Smooth muscle cell (in vitro differentiated cells): ENCODE results near the gene DPH7. TPM values are rescaled to one million over a fixed set of nuclear protein-coding genes. Genes with fewer than 3 reads are reported as not detected.
"Not testable (repeated sequence)": the region's sequence is repeated elsewhere in the genome, so short reads cannot be mapped to it uniquely, and the experiment has no call there.

ENCODE experiments used
- DNase-seq: peaks from one replicate; lab custom pipeline; 2025; ENCODE audit not compliant: unreplicated experiment; lab: John Stamatoyannopoulos, UW
- H2AFZ ChIP-seq: fragments of 200-600 bp; sonication (generic); 2 replicates; pipeline ENCODE4 v1.6.0; 2016; ENCODE audit warnings: antibody characterized with exemption, low read depth, mild to moderate bottlenecking
- H3F3A ChIP-seq: fragments of 200-600 bp; sonication (generic); 2 replicates; pipeline ENCODE4 v1.6.0; 2017; ENCODE audit warnings: antibody characterized with exemption, low read depth
- H3K27ac ChIP-seq: fragments of 200-600 bp; sonication (generic); 2 replicates; pipeline ENCODE4 v1.5.1; 2016; ENCODE audit warnings: low read depth, mild to moderate bottlenecking
- H3K27me3 ChIP-seq: fragments of 200-600 bp; sonication (generic); 2 replicates; pipeline ENCODE4 v1.6.1; 2016; ENCODE audit warnings: low read depth, mild to moderate bottlenecking
- H3K36me3 ChIP-seq: fragments of 200-600 bp; sonication (generic); 2 replicates; pipeline ENCODE4 v1.5.1; 2016; ENCODE audit warnings: low read depth
- H3K4me1 ChIP-seq: fragments of 200-600 bp; sonication (generic); 2 replicates; pipeline ENCODE4 v1.5.1; 2016; ENCODE audit warnings: low read depth
- H3K4me2 ChIP-seq: fragments of 200-600 bp; sonication (generic); 2 replicates; pipeline ENCODE4 v1.6.0; 2016; ENCODE audit warnings: mild to moderate bottlenecking
- H3K4me3 ChIP-seq: fragments of 200-600 bp; sonication (generic); 2 replicates; pipeline ENCODE4 v1.5.1; 2016; ENCODE audit warnings: mild to moderate bottlenecking
- H3K79me2 ChIP-seq: fragments of 200-600 bp; sonication (generic); 2 replicates; pipeline ENCODE4 v1.6.0; 2016; ENCODE audit warnings: low read depth, mild to moderate bottlenecking
- H3K9ac ChIP-seq: fragments of 200-600 bp; sonication (generic); 2 replicates; pipeline ENCODE4 v1.6.0; 2016; ENCODE audit warnings: low read depth
- H3K9me3 ChIP-seq: fragments of 200-600 bp; sonication (generic); replicated peaks from 2 replicates; pipeline ENCODE4 v1.5.1; 2016; ENCODE audit warnings: low read depth
- H4K20me1 ChIP-seq: fragments of 200-600 bp; sonication (generic); 2 replicates; pipeline ENCODE4 v1.6.0; 2016; ENCODE audit warnings: low read depth
- CTCF ChIP-seq: fragments of 200-600 bp; sonication (generic); IDR thresholded peaks from 2 replicates; pipeline ENCODE4 v1.5.1; 2017; ENCODE audit warnings: borderline replicate concordance, mild to moderate bottlenecking, antibody characterized with exemption; ENCODE audit not compliant: insufficient read depth, poor library complexity, severe bottlenecking
- WGBS: methylation state at CpG from one replicate; pipeline ENCODE4 v1.1.7; 2016; ENCODE audit warnings: low lambda C conversion rate; 5-methylcytosine and 5-hydroxymethylcytosine counted together
- polyA plus RNA-seq: library from polyadenylated mRNA; unstranded; fragments of >200 nt; fragmentation: Nextera tagmentation; extraction: Ambion mirVana; gene quantifications from 2 replicates; pipeline ENCODE4 v1.2.1, GENCODE V29; 2016
- total RNA-seq: library from RNA; depleted of rRNA; stranded (reverse); fragments of >200 nt; gene quantifications from 2 replicates; pipeline ENCODE4 v1.2.3, GENCODE V29; 2014

The DPH7 gene
- total and polyA plus RNA-seq, 2 experiments from 2014 or later, result 18.2 to 21.8 TPM

- Histone ChIP-seq H4K20me1 (no peaks in the 10 kb centered on the region), H3K27ac (no peak overlapping the region), H3K4me3 (no peak overlapping the region), H3K4me2 (no peak overlapping the region), H3K36me3 (no peaks in the 10 kb centered on the region), H3K27me3 (no peaks in the 10 kb centered on the region), H3K4me1 (no peaks in the 10 kb centered on the region), H2AFZ (no peak overlapping the region), H3K9me3 (no peaks in the 10 kb centered on the region), H3K9ac (no peak overlapping the region), H3K79me2 (no peaks in the 10 kb centered on the region), H3F3A (no peaks in the 10 kb centered on the region)
- DNase-seq, result no peak
- no peak for TF ChIP-seq CTCF
- WGBS, result 90% methylated on average over 10 of the region's 10 CpGs
Observed at GRCh38 chr9:137516144-137516917, 62.4 kb downstream of the DPH7 start.

GRCh38 chr9:137515338-137515724, 63.4 kb downstream of the DPH7 start:
- Histone ChIP-seq H3F3A (no peaks in the 10 kb centered on the region), H3K4me3 (no peak overlapping the region), H4K20me1 (no peaks in the 10 kb centered on the region), H3K27me3 (no peaks in the 10 kb centered on the region), H3K27ac (no peak overlapping the region), H3K4me1 (no peaks in the 10 kb centered on the region), H3K9me3 (no peaks in the 10 kb centered on the region), H3K9ac (no peak overlapping the region), H3K4me2 (no peak overlapping the region), H3K79me2 (no peaks in the 10 kb centered on the region), H3K36me3 (no peaks in the 10 kb centered on the region), H2AFZ (no peak overlapping the region)
- no peak for DNase-seq
- TF ChIP-seq CTCF, result no peak
- WGBS, result 91% methylated on average over 16 of the region's 23 CpGs

GRCh38 chr9:137514691-137515337, 63.9 kb downstream of the DPH7 start:
- Histone ChIP-seq H3K4me2 (no peak overlapping the region), H3K79me2 (no peaks in the 10 kb centered on the region), H3K4me1 (no peaks in the 10 kb centered on the region), H4K20me1 (no peaks in the 10 kb centered on the region), H3K9ac (no peak overlapping the region), H3K36me3 (no peaks in the 10 kb centered on the region), H3K4me3 (no peak overlapping the region), H3K27me3 (no peaks in the 10 kb centered on the region), H3F3A (no peaks in the 10 kb centered on the region), H3K9me3 (no peaks in the 10 kb centered on the region), H3K27ac (no peak overlapping the region), H2AFZ (no peak overlapping the region)
- DNase-seq, result no peak
- 98% methylated on average over 20 of the region's 30 CpGs for WGBS
- no peak for TF ChIP-seq CTCF

- not testable (repeated sequence) for H2AFZ ChIP-seq, H3K9ac ChIP-seq, H4K20me1 ChIP-seq, DNase-seq, H3K4me2 ChIP-seq, H3K9me3 ChIP-seq, H3K27me3 ChIP-seq, H3K4me3 ChIP-seq, H3F3A ChIP-seq, H3K27ac ChIP-seq, H3K79me2 ChIP-seq, H3K4me1 ChIP-seq, H3K36me3 ChIP-seq
- WGBS, result 91% methylated on average over 32 of the region's 42 CpGs
Observed at GRCh38 chr9:137513801-137514570, 64.7 kb downstream of the DPH7 start.

- not testable (repeated sequence) for H3K36me3 ChIP-seq, H3F3A ChIP-seq, H3K9me3 ChIP-seq, H4K20me1 ChIP-seq, H2AFZ ChIP-seq, H3K79me2 ChIP-seq, H3K9ac ChIP-seq, H3K4me2 ChIP-seq, H3K4me1 ChIP-seq, DNase-seq, H3K27me3 ChIP-seq, H3K27ac ChIP-seq, H3K4me3 ChIP-seq
- 94% methylated on average over 5 of the region's 5 CpGs for WGBS
Observed at GRCh38 chr9:137513136-137513535, 65.6 kb downstream of the DPH7 start.
